Adrenal gland (tissue), 12 donors: ENCODE results near the gene NUDT22. TPM values are rescaled to one million over a fixed set of nuclear protein-coding genes. Genes with fewer than 3 reads are reported as not detected.

ENCODE experiments used
- DNase-seq, 7 donors: peaks; one replicate each; pipeline ENCODE4 v3.0.0-alpha.2; 2019 to 2020
- H3K27ac ChIP-seq, 5 donors: fragments of 200-600 bp; sonication (generic) in 4 of 5; 1 replicate in 3 of 5; 2 replicates in 2 of 5; pipeline versions ENCODE4 v1.5.1 to v1.8.0; 2016 to 2020; ENCODE audit warnings: mild to moderate bottlenecking in 1 of 5
- H3K27me3 ChIP-seq: fragments of 200-600 bp; 2 replicates; pipeline ENCODE4 v1.8.0; 2021
- H3K36me3 ChIP-seq, 2 donors: fragments of 200-600 bp; replicated peaks in 1 of 2; 1 replicate in 1 of 2; 2 replicates in 1 of 2; pipeline versions ENCODE4 v1.5.1 to v1.8.0; 2018 to 2022
- H3K4me1 ChIP-seq, 2 donors: fragments of 200-600 bp; replicated peaks in 1 of 2; 1 replicate in 1 of 2; 2 replicates in 1 of 2; pipeline versions ENCODE4 v1.5.1 to v1.8.0; 2018 to 2021
- H3K4me3 ChIP-seq, 4 donors: fragments of 200-600 bp; sonication (generic) in 3 of 4; one replicate each; pipeline ENCODE4 v1.5.1; 2016 to 2018
- H3K9me3 ChIP-seq, 3 donors: fragments of 200-600 bp; sonication (generic) in 1 of 3; replicated peaks in 1 of 3; 1 replicate in 2 of 3; 2 replicates in 1 of 3; pipeline versions ENCODE4 v1.5.1 to v1.8.0; 2016 to 2021
- CTCF ChIP-seq, 6 experiments: fragments of 450-650 bp in 4 of 6; fragments of 200-600 bp in 2 of 6; sonication (generic) in 1 of 6; IDR thresholded peaks; 1 replicate in 5 of 6; 2 replicates in 1 of 6; pipeline versions ENCODE4 v1.5.1 to v1.8.0; 2016 to 2021; ENCODE audit warnings: antibody characterized with exemption in 6 of 6, mild to moderate bottlenecking in 2 of 6, moderate library complexity in 1 of 6
- POLR2A ChIP-seq, 2 donors: fragments of 450-650 bp; IDR thresholded peaks; one replicate each; pipeline ENCODE4 v1.6.1; 2017; ENCODE audit warnings: antibody characterized with exemption in 2 of 2, mild to moderate bottlenecking in 2 of 2, moderate library complexity in 1 of 2
- WGBS, 4 donors: extraction: QIAGEN DNeasy Blood & Tissue Kit in 2 of 4; methylation state at CpG; one replicate each; pipeline versions ENCODE4 v1.1.5 to v1.1.7; 2013 to 2017; 5-methylcytosine and 5-hydroxymethylcytosine counted together
- intact Hi-C, 2 donors: fragments of 100-400 bp; cut with DNase I; formaldehyde crosslinking; loops; one replicate each; pipeline versions ENCODE4 v1.14.1 to v1.15.0; 2022 to 2023
- polyA plus RNA-seq, 3 donors: library from polyadenylated mRNA; stranded (reverse); fragments of 200-250 nt in 2 of 3; fragments of 350-450 nt in 1 of 3; fragmentation: Illumina TruSeq in 1 of 3; extraction: RNeasy Lipid Tissue Mini Kit (QIAGEN cat#74804) in 1 of 3; gene quantifications; one replicate each; pipeline ENCODE4 v1.2.3, GENCODE V29; 2013 to 2014
- total RNA-seq, 9 donors: library from RNA; depleted of rRNA in 4 of 9; stranded (reverse); fragments of >200 nt in 4 of 9; fragments of 120-200 nt in 1 of 9; fragmentation: NEBNext Ultra II Directional in 1 of 9; extraction: Animal tissue kit (Norgen Biotek cat#: 25700) in 1 of 9; gene quantifications; one replicate each; pipeline versions ENCODE4 v1.1.0 to v1.2.4, GENCODE V29; 2013 to 2023
- donor health status: healthy with polysubstance abuse.
- donor health status: Bipolar disorder and iron deficiency.
- donor health status: DM: yes; HTN: yes; CAD: no.
- donor health status: DM: no; HTN: no; CAD: no.
- donor health status: DM: no; HTN: no; CAD: no.
- donor health status: DM: yes; HTN: yes; CAD: no.

NUDT22 gene
- total and polyA plus RNA-seq, 12 donors = 19.5 to 190 (median 80.8) TPM

GRCh38 chr11:64238999-64239398 is 12.9 kb downstream of the NUDT22 start:
- Histone ChIP-seq H3K9me3 (no peaks in the 10 kb centered on the region), H3K4me3 (no peak overlapping the region), H3K4me1 (peaks cover 21 to 38% of the 10 kb centered on the region in 2 donors), H3K27ac (peak overlapping the region in 4 of 5 donors; percentile 97 to 99 (median 98)), H3K27me3 (no peaks in the 10 kb centered on the region), H3K36me3 (peaks cover 0 to 27% of the 10 kb centered on the region in 2 donors)
- 75 to 89% (median 76%) methylated on average over 5 of the region's 5 CpGs for WGBS, 4 donors
- no peak for TF ChIP-seq CTCF (IDR thresholded peaks at IDR 0.05)
- no peak for TF ChIP-seq POLR2A (IDR thresholded peaks at IDR 0.05)
- intact Hi-C loops = no loop called here
- DNase-seq = peak in 2 of 7 donors; percentile 21 to 32

GRCh38 chr11:64239662-64240434 is 13.8 kb downstream of the NUDT22 start:
- peak in 3 of 7 donors; percentile 31 to 73 (median 55) for DNase-seq
- no peaks in the 10 kb centered on the region for H3K27me3 ChIP-seq
- peak overlapping the region in 1 of 4 donors; percentile 99 for H3K4me3 ChIP-seq
- H3K36me3 ChIP-seq = peaks cover 0 to 31% of the 10 kb centered on the region in 2 donors
- H3K9me3 ChIP-seq = no peaks in the 10 kb centered on the region
- intact Hi-C loops = no loop called here
- H3K27ac ChIP-seq = peak overlapping the region; percentile 80 to 99 (median 97)
- TF ChIP-seq POLR2A (IDR thresholded peaks at IDR 0.05) (no peak), CTCF (IDR thresholded peaks at IDR 0.05) (no peak)
- peaks cover 21 to 39% of the 10 kb centered on the region in 2 donors for H3K4me1 ChIP-seq
- 77 to 85% (median 79%) methylated on average over 11 of the region's 11 CpGs for WGBS, 4 donors

GRCh38 chr11:64240435-64241240 is 14.6 kb downstream of the NUDT22 start, which contains the start of gene FKBP2:
Gene FKBP2, plus strand, starts transcription at chr11:64241095. Its CDS starts 1,293 bp downstream, at chr11:64242388.
- no peak for TF ChIP-seq CTCF (IDR thresholded peaks at IDR 0.05)
- TF ChIP-seq POLR2A (IDR thresholded peaks at IDR 0.05) = peak; percentile 71 to 94
- Histone ChIP-seq H3K4me3 (peak within 1 kb of the TSS; percentile 71 to 99 (median 91)), H3K27ac (peak within 1 kb of the TSS; percentile 80 to 99 (median 97)), H3K27me3 (no peaks in the 10 kb centered on the region), H3K9me3 (no peaks in the 10 kb centered on the region), H3K36me3 (peaks cover 0 to 31% of the 10 kb centered on the region in 2 donors), H3K4me1 (peaks cover 29 to 41% of the 10 kb centered on the region in 2 donors)
- peak; percentile 97 to 99 (median 98) for DNase-seq
- WGBS, 4 donors = 0 to 3% (median 1%) methylated on average over 17 to 58 of the region's 58 CpGs
- intact Hi-C loops = no loop called here

- Histone ChIP-seq H3K4me3 (peak overlapping the region in 3 of 4 donors; percentile 22 to 99 (median 71)), H3K27me3 (no peaks in the 10 kb centered on the region), H3K36me3 (peaks cover 0 to 31% of the 10 kb centered on the region in 2 donors), H3K27ac (peak overlapping the region; percentile 80 to 99 (median 97)), H3K9me3 (no peaks in the 10 kb centered on the region), H3K4me1 (peaks cover 32 to 43% of the 10 kb centered on the region in 2 donors)
- 0 to 1% (median 1%) methylated on average over 20 to 24 of the region's 24 CpGs; no CpG with 5 or more reads in 1 of the 4 donors for WGBS, 4 donors
- intact Hi-C loops = no loop called here
- peak; percentile 100 for DNase-seq
- no peak for TF ChIP-seq CTCF (IDR thresholded peaks at IDR 0.05)
- TF ChIP-seq POLR2A (IDR thresholded peaks at IDR 0.05) = no peak
Measured at GRCh38 chr11:64241241-64241490, 15.1 kb downstream of the NUDT22 start.
